HS-5 (cell line): Measurements from ENCODE around the gene LTBP2.

ENCODE experiments used
- DNase-seq: peaks from one replicate; pipeline ENCODE4 v3.0.0-alpha.2; 2012; ENCODE audit warnings: low read depth

Gene LTBP2

GRCh38 chr14:74571441-74571841, 40.6 kb downstream of the LTBP2 start:
- DNase-seq: no peak

GRCh38 chr14:74570696-74571095, 41.3 kb downstream of the LTBP2 start:
- DNase-seq: no peak

GRCh38 chr14:74569806-74570591, 42.0 kb downstream of the LTBP2 start:
- no peak for DNase-seq

GRCh38 chr14:74569387-74569786, 42.6 kb downstream of the LTBP2 start:
- DNase-seq: no peak

- no peak for DNase-seq
Observed at GRCh38 chr14:74568911-74569310, 43.1 kb downstream of the LTBP2 start.

- no peak for DNase-seq
Observed at GRCh38 chr14:74568380-74568649, 43.7 kb downstream of the LTBP2 start.

GRCh38 chr14:74567646-74568379, 44.2 kb downstream of the LTBP2 start:
- DNase-seq: no peak

- no peak for DNase-seq
Observed at GRCh38 chr14:74567219-74567618, 44.8 kb downstream of the LTBP2 start.

GRCh38 chr14:74566174-74567141, 45.6 kb downstream of the LTBP2 start:
- no peak for DNase-seq

GRCh38 chr14:74563586-74564159, 48.4 kb downstream of the LTBP2 start:
- no peak for DNase-seq

- no peak for DNase-seq
Observed at GRCh38 chr14:74563233-74563585, 48.8 kb downstream of the LTBP2 start.

GRCh38 chr14:74562515-74563232, 49.4 kb downstream of the LTBP2 start:
- no peak for DNase-seq

- no peak for DNase-seq
Observed at GRCh38 chr14:74558655-74559054, 53.4 kb downstream of the LTBP2 start.

- no peak for DNase-seq
Observed at GRCh38 chr14:74557691-74558090, 54.3 kb downstream of the LTBP2 start.

GRCh38 chr14:74555476-74556050, 56.5 kb downstream of the LTBP2 start:
- no peak for DNase-seq

GRCh38 chr14:74554742-74555362, 57.2 kb downstream of the LTBP2 start:
- DNase-seq: no peak

- no peak for DNase-seq
Observed at GRCh38 chr14:74552623-74553022, 59.4 kb downstream of the LTBP2 start.

GRCh38 chr14:74551431-74552371, 60.3 kb downstream of the LTBP2 start:
- no peak for DNase-seq

- DNase-seq: no peak
Observed at GRCh38 chr14:74551001-74551400, 61.0 kb downstream of the LTBP2 start.

GRCh38 chr14:74550071-74550470, 62.0 kb downstream of the LTBP2 start:
- DNase-seq: no peak
